Activated CD8-positive, alpha-beta memory T cell treated with anti-CD3 and anti-CD28 coated beads, Interleukin-2, amount 50 U/mL, for 24 hours (primary cell): ENCODE measurements around the gene CFAP20DC.
"Not testable (repeated sequence)": the region's sequence is repeated elsewhere in the genome, so short reads cannot be mapped to it uniquely, and the experiment has no call there.

Experiments
- DNase-seq: peaks from one replicate; pipeline ENCODE4 v3.0.0-alpha.2; 2020; ENCODE audit errors: extremely low read depth

The CFAP20DC gene

GRCh38 chr3:59023612-59024011, 26.2 kb downstream of the CFAP20DC start:
- DNase-seq, result no peak

GRCh38 chr3:59017617-59017984, 32.2 kb downstream of the CFAP20DC start:
- no peak for DNase-seq

DNA sequence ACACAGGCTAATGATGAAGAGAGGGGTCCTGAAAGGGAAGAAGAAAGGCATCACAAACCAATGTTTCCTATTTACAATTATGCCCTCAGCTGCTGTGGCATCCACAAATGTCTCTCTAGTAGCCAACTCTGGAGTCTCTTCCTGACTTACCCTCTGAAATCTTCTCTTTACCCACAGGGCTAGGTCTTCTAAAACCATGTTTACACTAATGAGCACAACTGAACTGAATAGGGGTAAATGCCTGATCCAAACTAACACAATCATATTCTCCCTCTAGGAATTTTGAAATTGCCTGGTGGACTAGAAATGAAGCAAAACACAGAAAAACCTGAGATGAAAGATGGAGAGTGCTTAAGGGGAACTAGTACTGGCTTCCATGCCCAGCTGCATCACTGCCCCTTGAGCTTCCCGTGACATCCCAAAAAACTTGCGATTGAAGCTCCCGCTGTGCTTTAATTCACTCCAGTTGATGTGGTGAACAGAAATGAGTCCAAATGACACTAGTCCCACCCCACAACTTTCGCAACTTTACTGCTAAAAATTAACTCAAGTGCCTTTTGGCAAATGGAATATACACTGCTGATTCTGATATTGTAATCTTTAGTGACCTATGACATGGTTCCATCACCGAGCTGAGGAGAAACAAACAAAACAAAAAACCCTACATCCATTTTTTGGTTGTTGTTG, 32.8 kb downstream of the CFAP20DC start:
- no peak for DNase-seq

- no peak for DNase-seq
These were observed 36.2 kb downstream of the CFAP20DC start for GRCh38 chr3:59013611-59014010.

DNA sequence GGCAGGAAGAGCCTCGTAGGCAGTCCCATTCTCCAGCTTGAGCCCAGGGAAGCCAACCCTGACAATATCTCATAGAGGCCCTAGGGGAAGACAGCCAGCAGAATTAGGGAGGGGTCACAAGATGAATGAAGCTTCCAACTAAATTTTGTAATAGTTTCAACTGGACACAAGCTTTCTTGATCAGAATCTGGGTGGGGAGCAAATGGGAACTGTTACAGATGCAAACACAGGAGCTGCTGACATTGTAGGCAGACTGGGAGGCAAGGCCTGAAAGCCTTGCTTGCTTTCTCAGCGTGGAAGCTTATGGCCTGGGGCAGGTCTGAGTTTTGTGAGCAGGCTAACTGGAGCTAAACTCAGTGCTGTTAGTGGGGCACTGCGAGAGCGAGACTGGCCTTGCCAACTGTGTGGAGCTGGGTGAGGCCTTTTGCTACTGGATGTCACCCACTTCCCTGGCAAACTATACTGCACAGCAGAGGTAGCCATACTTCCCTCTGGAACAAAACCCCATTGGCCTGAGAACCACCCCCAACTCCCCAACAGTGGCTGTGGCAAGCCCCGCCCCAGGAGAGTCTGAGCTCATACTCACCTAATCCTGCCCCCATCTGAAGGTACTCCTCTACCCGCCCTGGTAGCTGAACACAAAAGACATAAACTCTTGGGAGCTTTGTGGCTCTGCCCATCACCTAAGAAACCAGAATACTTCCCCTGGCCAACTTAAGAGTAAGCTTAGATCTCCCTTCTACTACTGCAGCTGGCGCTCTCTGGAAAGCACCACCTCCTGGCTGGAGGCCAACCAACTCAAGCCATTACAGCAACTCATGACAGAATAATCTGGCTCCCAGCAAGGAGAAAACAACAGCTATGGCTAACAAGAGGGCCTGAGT, 42.9 kb downstream of the CFAP20DC start:
- no peak for DNase-seq

DNA sequence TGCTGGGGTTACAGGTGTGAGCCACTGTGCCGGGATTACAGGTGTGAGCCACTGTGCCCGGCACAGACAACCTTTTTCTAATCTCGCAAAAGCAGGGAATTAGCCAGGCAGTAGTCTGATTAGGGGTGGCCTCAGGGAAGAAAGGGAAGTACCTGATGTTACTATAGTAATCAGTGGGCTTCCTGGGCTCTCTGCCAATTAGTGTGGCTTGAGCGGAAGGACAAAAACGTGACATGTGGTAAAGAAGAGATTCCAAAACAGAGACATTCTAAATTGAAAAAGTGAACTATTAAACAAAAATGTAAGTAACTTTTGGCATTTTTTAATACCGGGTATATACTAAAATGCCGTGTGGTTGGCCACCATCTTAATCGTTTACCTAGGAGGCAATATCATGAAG, 48.1 kb downstream of the CFAP20DC start:
- no peak for DNase-seq

DNA sequence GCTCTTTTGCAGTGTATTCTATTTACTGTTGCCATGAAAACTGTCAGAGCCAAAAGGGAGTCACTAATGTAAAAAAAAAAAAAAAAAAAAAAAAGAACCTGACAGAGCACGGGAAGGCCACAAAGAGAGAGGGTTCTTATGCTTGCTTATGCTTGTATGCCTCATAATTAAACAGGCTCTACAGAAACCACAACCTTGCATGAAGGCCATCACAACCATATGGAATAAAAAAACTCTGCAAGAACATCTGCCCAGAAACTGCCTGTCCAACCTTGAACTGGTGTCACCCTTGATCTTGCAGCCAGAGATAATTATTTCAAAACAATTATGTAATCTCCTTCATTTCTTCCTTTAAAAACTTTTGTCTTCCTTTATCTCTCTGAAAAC, 50.1 kb downstream of the CFAP20DC start:
- DNase-seq, result no peak

- no peak for DNase-seq
These were observed 50.6 kb downstream of the CFAP20DC start for GRCh38 chr3:58999134-58999773.

DNA sequence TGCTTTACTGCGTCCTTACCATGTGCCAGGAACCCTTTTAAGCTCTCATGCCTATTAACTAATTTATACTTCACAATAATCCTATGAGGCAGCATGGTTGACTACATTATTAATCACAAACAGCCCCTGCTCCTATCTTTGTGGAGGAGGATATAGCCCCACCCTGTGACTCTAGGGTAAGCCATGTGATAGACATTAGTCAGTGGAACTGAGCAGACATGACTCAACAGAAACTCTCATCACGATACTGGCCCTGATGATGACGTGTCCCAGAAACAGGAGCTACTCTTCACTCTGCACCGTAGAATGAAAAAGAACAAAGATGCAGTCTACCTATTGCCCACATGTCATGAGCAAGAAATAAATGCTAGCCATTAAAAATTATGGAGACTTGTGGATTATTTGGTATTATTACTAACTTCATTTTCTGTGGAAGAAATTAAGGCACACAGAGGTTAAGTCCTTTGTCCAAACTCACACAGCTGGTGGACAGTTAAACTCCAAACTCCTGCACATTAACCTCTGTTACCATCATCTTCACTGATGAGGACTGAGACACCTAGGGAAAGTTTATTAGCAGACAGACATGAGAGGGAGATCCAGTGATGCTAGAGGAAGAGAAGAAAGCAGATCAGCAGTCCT, 51.2 kb downstream of the CFAP20DC start:
- no peak for DNase-seq

GRCh38 chr3:58996730-58997129, 53.1 kb downstream of the CFAP20DC start:
- no peak for DNase-seq

GRCh38 chr3:58994746-58995330, 55.0 kb downstream of the CFAP20DC start:
- no peak for DNase-seq

GRCh38 chr3:58993547-58993946, 56.3 kb downstream of the CFAP20DC start:
- DNase-seq, result no peak

DNA sequence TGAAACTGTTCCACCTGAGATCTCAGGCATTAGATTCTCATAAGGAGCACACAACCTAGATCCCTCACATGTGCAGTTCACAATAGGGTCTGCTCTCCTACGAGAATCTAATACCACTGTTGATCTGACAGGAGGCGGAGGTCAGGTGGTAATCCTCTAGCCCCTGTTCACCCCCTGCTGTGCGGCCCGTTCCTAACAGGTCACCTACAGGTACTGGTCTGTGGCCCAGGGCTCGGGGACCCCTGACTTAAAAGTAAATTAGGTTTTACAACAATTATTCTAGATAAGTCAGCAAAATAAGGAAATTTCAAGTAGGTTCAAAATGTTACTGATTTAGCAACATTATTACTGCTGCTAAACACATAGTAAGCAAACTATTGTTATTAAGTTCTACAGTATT, 58.2 kb downstream of the CFAP20DC start:
- no peak for DNase-seq

DNA sequence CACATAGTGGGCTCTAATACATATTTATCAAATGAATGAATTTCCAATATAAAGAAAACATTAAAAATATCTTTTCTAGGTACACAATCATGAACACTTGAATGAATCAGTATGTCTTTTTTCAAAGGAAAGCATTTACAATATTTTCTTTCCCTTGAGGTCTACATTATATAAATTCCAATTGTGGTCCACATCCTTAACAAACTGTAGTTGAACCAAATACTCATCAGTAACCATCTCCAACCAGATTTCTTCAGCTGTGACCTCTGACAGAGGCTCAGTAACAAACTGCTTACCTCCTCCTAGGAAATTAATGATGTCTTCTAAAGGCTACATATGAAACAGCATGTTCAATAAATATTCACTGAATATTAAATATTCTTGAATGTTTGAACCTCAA, 58.8 kb downstream of the CFAP20DC start:
- no peak for DNase-seq

DNA sequence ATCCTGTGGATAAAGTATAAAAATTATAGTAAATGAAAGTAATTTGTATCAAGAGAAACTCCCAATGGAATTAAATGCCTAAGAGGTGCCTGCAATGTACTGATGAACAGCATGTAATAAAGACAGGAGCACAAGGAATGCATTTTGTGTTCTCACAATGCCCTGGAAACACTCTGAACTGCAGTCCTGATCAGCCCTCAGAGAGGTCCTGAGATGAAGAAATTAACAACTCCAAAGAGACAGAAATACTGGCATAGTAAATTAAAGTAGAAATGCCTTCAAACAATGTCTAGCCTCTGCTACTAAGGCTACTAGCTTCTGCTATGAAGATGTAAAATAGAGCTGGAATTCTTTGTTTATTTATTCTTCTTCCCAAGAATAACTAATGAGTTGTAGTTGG, 59.9 kb downstream of the CFAP20DC start:
- no peak for DNase-seq

- no peak for DNase-seq
These were observed 60.7 kb downstream of the CFAP20DC start for GRCh38 chr3:58989163-58989562.

DNA sequence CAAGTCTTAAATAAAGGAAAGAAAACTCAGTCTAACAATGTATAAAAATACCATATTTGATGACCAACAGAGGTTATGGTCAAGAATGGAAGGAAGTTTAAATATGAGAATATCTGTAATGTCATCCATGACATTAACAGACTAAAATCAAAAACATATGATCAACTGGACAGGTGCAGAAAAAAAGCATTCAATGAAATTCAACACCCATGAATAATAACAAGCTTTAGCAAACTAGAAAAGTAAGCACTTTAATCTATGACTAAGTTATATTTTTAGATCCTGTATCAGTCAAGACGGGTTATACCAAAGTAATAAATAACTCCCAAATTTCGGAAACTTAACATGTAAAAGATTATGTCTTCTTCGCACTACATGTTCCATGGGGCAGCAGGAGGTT, 61.8 kb downstream of the CFAP20DC start:
- DNase-seq, result no peak

DNA sequence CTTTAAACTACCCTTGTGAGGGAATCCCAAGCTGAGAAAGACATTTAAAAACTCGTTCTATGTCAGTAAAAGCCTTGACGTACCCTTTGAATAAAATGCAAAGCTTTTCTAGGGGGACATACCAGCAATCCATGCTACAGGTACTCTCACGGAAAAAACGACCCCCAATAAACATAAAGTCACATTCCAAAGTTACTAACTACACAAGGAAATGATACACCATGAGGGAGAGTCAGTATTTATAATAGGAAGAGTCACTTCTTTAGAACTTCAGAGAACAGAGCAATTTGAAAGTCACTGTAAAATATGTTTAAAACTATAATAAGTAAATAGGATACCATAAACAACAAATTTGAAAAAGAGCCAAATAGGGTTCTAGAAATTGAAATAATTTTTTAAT, 63.2 kb downstream of the CFAP20DC start:
- DNase-seq, result no peak

DNA sequence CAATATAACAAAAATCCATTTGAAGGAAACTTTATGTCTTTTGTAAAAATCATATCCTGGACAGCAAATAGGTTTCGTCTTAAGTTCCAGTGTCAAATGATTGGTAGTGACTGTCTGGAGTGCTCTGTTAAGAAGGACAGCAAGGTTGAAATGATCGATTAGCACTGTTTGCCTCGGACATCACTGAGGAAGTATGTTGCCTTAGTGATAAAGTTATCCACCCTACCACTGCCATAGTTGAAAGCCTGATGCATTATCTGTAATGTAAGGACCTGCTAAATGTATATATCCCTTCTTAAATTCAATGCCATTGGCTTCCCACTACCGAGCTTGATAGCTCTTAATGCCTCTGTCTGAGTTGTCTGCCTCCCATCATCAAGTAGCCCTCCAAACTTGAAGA, 70.0 kb downstream of the CFAP20DC start:
- DNase-seq, result no peak

- DNase-seq, result no peak
These were observed 76.0 kb downstream of the CFAP20DC start for GRCh38 chr3:58973796-58974195.

DNA sequence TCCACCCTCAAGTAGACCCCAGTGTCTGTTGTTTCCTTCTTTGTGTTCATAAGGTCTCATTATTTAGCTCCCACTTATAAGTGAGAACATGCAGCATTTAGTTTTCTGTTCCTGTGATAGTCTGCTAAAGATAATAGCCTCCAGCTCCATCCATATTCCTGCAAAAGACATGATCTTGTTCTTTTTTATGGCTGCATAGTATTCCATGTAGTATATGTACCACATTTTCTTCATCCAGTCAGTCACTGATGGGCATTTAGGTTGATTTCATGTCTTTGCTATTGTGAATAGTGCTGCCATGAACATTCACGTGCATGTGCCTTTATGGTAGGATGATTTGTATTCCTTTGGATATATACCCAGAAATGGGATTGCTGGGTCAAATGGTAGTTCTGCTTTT, 82.0 kb downstream of the CFAP20DC start:
- DNase-seq, result not testable (repeated sequence)

- DNase-seq, result no peak
These were observed 84.0 kb downstream of the CFAP20DC start for GRCh38 chr3:58965865-58966264.
